NCI-H146 (cell line): ENCODE measurements around the gene CA5B.
A peak's percentile ranks its signal among the peaks of the same experiment; 100 is the strongest.
"Not testable (repeated sequence)": the region's sequence is repeated elsewhere in the genome, so short reads cannot be mapped to it uniquely, and the experiment has no call there.

Experiments used
- DNase-seq: peaks from one replicate; lab custom pipeline; 2025; lab: John Stamatoyannopoulos, UW

The CA5B gene

GRCh38 chrX:15737959-15738902 lies at the start of gene CA5B:
Gene CA5B, plus strand, starts transcription at chrX:15738270. Its CDS starts 11,754 bp downstream, at chrX:15750024.
- peak; percentile 91 for DNase-seq

DNA sequence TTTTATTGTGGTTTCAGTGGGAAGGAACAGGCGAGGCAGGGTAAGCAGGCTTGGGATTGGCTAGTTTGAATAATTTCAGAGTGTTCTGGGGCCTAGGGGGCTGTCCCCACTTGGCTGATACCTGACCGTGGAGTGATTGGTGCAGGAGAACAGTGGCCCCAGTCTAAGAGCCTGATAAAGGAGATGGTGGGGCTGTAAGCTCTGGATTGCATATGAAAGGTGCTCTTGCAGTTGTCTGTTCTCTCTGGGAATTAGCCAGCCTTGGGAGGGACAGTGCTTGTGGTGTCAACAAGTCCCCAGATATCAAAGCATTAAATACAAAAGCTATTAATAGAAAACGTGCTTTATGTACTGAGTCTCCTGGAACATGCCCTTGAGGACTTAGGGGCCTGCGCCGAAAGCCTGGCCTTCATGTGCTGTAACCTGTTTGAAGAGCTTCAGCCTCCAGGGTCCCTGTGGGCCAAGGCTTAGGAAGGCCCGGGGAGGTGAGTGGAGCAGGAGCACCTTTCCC lies 43.1 kb upstream of the CA5B start:
- DNase-seq, result no peak

DNA sequence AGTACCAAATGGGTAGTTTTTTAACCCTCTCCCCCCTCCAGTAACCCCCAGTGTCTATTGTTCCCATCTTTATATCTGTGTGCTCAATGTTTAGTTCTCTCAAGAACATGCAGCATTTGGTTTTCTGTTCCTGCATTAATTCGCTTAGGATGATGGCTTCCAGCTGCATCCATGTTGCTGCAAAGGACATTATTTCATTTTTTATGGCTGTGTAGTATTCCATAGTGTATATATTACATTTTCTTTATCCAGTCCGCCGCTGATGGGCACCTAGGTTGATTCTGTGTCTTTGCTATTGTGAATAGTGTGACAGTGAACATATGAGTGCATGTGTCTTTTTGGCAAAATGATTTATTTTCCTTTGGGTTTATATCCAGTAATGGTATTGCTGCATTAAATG lies 41.6 kb upstream of the CA5B start:
- DNase-seq, result no peak

- no peak for DNase-seq
These were observed 35.3 kb upstream of the CA5B start for GRCh38 chrX:15702488-15703371.

- DNase-seq, result not testable (repeated sequence)
These were observed 34.3 kb upstream of the CA5B start for GRCh38 chrX:15703809-15704208.

DNA sequence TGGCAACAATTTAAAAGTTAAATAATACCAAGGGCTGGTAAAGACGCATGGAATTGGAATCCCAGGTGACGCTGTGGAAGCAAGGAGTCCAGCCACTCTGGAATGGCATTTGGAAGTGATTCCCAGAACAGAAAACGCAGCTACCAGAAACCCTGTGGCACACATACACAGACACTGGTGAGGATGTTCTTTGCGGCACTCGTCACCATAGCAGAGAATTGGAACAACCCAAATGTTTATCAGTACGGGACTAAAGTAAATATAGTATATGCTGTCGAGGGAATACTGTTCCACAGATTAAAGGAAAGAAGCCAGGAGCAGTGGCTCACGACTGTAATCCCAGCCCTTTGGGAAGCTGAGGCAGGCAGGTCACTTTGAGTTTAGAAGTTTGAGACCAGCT lies 33.8 kb upstream of the CA5B start:
- DNase-seq, result not testable (repeated sequence)

DNA sequence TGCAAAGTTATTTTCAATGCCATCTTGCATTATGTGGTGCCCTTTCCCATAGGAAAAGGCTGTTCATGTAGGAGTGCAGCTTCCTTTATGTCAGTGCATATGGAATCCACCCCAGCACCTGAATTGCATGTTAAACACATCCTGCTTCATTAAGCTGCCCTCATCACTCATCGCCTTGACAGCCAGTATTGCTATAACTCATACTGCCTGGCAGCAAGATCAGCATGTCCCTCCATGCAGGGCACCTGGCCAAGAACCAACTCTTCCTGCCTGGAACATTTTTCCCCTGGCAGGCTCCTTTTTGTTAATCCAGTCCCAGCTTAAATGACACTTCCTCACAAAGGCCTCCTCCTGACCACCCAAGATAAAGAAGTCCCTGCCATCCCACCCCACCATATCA lies 23.5 kb upstream of the CA5B start:
- DNase-seq, result peak; percentile 10

DNA sequence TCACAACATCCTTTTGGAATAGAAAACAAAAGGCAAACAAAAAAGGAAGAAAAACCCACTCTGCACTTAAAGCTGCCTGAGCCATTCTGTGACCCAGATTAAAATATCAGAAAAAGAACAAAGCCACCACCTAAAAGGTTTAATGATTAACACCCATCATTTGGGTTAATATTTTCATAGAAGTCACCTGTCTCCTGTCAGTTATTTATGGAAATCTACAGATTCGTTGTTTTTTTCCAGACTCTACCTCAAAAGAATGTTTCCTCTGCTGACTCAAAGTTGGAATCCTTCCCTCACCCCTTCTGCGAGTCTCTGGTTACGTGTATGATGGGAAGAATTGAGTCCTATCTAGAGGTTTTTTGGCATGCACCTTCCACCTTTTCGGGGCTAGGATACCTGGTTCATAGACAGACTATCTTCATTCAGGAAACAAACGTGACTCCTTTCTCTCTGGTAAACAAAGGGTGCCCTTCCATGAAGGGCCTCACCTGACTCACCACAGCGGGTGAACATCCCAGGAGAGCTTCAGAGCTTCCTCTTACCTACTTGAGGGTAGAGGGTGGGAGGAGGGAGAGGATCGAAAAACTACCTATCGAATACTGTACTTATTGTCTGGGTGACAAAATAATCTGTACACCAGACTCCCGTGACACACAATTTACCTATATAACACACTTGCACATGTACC lies 19.6 kb upstream of the CA5B start:
- no peak for DNase-seq

GRCh38 chrX:15719324-15719968 lies 18.6 kb upstream of the CA5B start:
- no peak for DNase-seq

GRCh38 chrX:15721911-15722310 lies 16.2 kb upstream of the CA5B start:
- no peak for DNase-seq

- DNase-seq, result no peak
These were observed 14.1 kb upstream of the CA5B start for GRCh38 chrX:15723887-15724517.

GRCh38 chrX:15724911-15725310 lies 13.2 kb upstream of the CA5B start:
- no peak for DNase-seq

- not testable (repeated sequence) for DNase-seq
These were observed 6.7 kb upstream of the CA5B start for GRCh38 chrX:15731368-15731767.

GRCh38 chrX:15737190-15737958 lies 696 bp upstream of the CA5B start:
- DNase-seq, result no peak

- no peak for DNase-seq
These were observed 1.8 kb downstream of the CA5B start for GRCh38 chrX:15739886-15740285.

GRCh38 chrX:15744181-15744867 lies 6.3 kb downstream of the CA5B start:
- no peak for DNase-seq

- DNase-seq, result no peak
These were observed 7.1 kb downstream of the CA5B start for GRCh38 chrX:15745179-15745578.

- not testable (repeated sequence) for DNase-seq
These were observed 8.6 kb downstream of the CA5B start for GRCh38 chrX:15746651-15747050.

- DNase-seq, result no peak
These were observed 9.6 kb downstream of the CA5B start for GRCh38 chrX:15747626-15748173.
